Prostate gland (tissue), 2 donors: ENCODE measurements around the gene MAPKAP1. TPM values are rescaled to one million over a fixed set of nuclear protein-coding genes. Genes with fewer than 3 reads are reported as not detected.

Experiments used
- DNase-seq: peaks from one replicate; pipeline ENCODE4 v3.0.0-alpha.2; 2019; ENCODE audit warnings: low spot score
- H3K27ac ChIP-seq, 2 donors: fragments of 200-600 bp; sonication (generic); 2 replicates each; pipeline ENCODE4 v1.5.1; 2017 to 2019
- H3K27me3 ChIP-seq: fragments of 200-600 bp; sonication (generic); replicated peaks from 2 replicates; pipeline ENCODE4 v1.5.1; 2019; ENCODE audit not compliant: insufficient read depth
- H3K36me3 ChIP-seq, 2 donors: fragments of 200-600 bp; sonication (generic); 1 replicate in 1 of 2; 2 replicates in 1 of 2; pipeline versions ENCODE4 v1.5.1 to v1.8.1; 2017 to 2019
- H3K4me1 ChIP-seq: fragments of 200-600 bp; sonication (generic); replicated peaks from 2 replicates; pipeline ENCODE4 v1.5.1; 2019
- H3K4me3 ChIP-seq, 2 donors: fragments of 200-600 bp; sonication (generic); 2 replicates each; pipeline ENCODE4 v1.5.1; 2017 to 2019
- H3K9me3 ChIP-seq: fragments of 200-600 bp; sonication (generic); 2 replicates; pipeline ENCODE4 v1.5.1; 2017
- POLR2A ChIP-seq: fragments of 450-650 bp; IDR thresholded peaks from one replicate; pipeline ENCODE4 v1.6.1; 2016; ENCODE audit warnings: antibody characterized with exemption, mild to moderate bottlenecking
- POLR2AphosphoS5 ChIP-seq: sonication (generic); formaldehyde crosslinking; IDR thresholded peaks from one replicate; pipeline ENCODE4 v1.6.1; 2017; ENCODE audit warnings: antibody characterized with exemption
- WGBS: methylation state at CpG from one replicate; pipeline ENCODE4 v1.1.5; 2018; 5-methylcytosine and 5-hydroxymethylcytosine counted together
- intact Hi-C: fragments of 100-400 bp; cut with DNase I; formaldehyde crosslinking; loops from one replicate; pipeline ENCODE4 v1.14.2; 2022
- total RNA-seq, 2 donors: library from RNA; depleted of rRNA; stranded (reverse); fragments of >200 nt; gene quantifications; one replicate each; pipeline ENCODE4 v1.1.0, GENCODE V29; 2016
- TF ChIP-seq, protein P1 (sequence below), 4 experiments: fragments of 200-600 bp in 2 of 4; fragments of 450-650 bp in 2 of 4; sonication (generic) in 2 of 4; IDR thresholded peaks; 1 replicate in 3 of 4; 2 replicates in 1 of 4; pipeline ENCODE4 v1.5.1; 2016 to 2019; ENCODE audit warnings: antibody characterized with exemption in 4 of 4, mild to moderate bottlenecking in 2 of 4, moderate library complexity in 2 of 4

Gene MAPKAP1
- total RNA-seq, 2 donors from 2014 or later = 62.4 to 91.2 TPM

GRCh38 chr9:125435776-125436612, 271.0 kb downstream of the MAPKAP1 start:
- Histone ChIP-seq H3K4me1 (no peaks in the 10 kb centered on the region), H3K9me3 (no peaks in the 10 kb centered on the region), H3K36me3 (no peaks in the 10 kb centered on the region), H3K27ac (no peak overlapping the region), H3K27me3 (no peaks in the 10 kb centered on the region), H3K4me3 (no peak overlapping the region)
- intact Hi-C loops = no loop called here
- WGBS = 93% methylated on average over 16 of the region's 16 CpGs
- TF ChIP-seq, protein P1, sequence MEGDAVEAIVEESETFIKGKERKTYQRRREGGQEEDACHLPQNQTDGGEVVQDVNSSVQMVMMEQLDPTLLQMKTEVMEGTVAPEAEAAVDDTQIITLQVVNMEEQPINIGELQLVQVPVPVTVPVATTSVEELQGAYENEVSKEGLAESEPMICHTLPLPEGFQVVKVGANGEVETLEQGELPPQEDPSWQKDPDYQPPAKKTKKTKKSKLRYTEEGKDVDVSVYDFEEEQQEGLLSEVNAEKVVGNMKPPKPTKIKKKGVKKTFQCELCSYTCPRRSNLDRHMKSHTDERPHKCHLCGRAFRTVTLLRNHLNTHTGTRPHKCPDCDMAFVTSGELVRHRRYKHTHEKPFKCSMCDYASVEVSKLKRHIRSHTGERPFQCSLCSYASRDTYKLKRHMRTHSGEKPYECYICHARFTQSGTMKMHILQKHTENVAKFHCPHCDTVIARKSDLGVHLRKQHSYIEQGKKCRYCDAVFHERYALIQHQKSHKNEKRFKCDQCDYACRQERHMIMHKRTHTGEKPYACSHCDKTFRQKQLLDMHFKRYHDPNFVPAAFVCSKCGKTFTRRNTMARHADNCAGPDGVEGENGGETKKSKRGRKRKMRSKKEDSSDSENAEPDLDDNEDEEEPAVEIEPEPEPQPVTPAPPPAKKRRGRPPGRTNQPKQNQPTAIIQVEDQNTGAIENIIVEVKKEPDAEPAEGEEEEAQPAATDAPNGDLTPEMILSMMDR (IDR thresholded peaks at IDR 0.05) = no peak
- no peak for TF ChIP-seq POLR2A
- TF ChIP-seq POLR2AphosphoS5 = no peak
- no peak for DNase-seq

- TF ChIP-seq POLR2A (no peak), POLR2AphosphoS5 (no peak)
- TF ChIP-seq, protein P1 (IDR thresholded peaks at IDR 0.05) = no peak
- WGBS = 93% methylated on average over 16 of the region's 16 CpGs
- no peak for DNase-seq
Observed at GRCh38 chr9:125434986-125435775, 271.8 kb downstream of the MAPKAP1 start.

DNA sequence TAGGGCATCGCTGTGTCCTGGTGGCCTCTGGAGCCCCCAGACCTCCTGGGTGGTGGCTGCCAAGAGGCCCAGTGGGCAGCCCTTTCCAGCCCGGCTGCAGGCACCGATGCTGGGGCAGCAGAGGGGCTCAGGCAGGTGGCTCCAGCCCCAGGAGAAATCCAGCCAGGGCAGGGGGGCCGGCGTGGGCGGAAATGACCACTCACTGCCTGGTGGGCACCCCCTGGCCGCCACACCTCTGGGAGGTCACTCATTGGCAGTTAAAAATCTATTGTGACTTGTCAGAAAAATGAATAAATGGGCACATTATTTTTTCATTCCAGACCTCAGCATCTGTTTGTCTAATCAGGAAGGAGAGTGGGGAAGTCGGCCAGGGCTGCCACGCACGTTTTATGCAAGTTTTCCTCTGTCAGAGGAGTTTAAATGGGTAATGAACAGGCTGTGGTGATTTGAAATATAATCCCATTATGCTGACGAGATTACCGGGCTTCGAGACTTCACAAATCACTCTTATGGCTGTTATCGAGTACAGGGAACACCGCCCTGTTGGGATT, 273.5 kb downstream of the MAPKAP1 start:
- Histone ChIP-seq H3K27ac (no peak overlapping the region), H3K4me1 (no peaks in the 10 kb centered on the region), H3K36me3 (no peaks in the 10 kb centered on the region), H3K4me3 (no peak overlapping the region), H3K9me3 (no peaks in the 10 kb centered on the region), H3K27me3 (no peaks in the 10 kb centered on the region)
- no peak for DNase-seq
- 56% methylated on average over 15 of the region's 15 CpGs for WGBS
- TF ChIP-seq POLR2AphosphoS5 (no peak), POLR2A (no peak)
- TF ChIP-seq, protein P1 (IDR thresholded peaks at IDR 0.05) = no peak
- intact Hi-C loops = no loop called here

More at GRCh38 chr9:125434986-125435775, 271.8 kb downstream of the MAPKAP1 start:
- no peaks in the 10 kb centered on the region for H3K4me1 ChIP-seq
- no peaks in the 10 kb centered on the region for H3K9me3 ChIP-seq
- H3K27me3 ChIP-seq = no peaks in the 10 kb centered on the region
- H3K4me3 ChIP-seq = no peak overlapping the region
- no peak overlapping the region for H3K27ac ChIP-seq
- intact Hi-C loops = no loop called here
- H3K36me3 ChIP-seq = no peaks in the 10 kb centered on the region

GRCh38 chr9:125432715-125433385, 274.2 kb downstream of the MAPKAP1 start:
- Histone ChIP-seq H3K4me3 (no peak overlapping the region), H3K36me3 (no peaks in the 10 kb centered on the region), H3K27ac (no peak overlapping the region), H3K4me1 (no peaks in the 10 kb centered on the region), H3K27me3 (no peaks in the 10 kb centered on the region), H3K9me3 (no peaks in the 10 kb centered on the region)
- intact Hi-C loops = no loop called here
- TF ChIP-seq, protein P1 (IDR thresholded peaks at IDR 0.05) = no peak
- TF ChIP-seq POLR2AphosphoS5 = no peak
- no peak for TF ChIP-seq POLR2A
- WGBS = 91% methylated on average over 13 of the region's 14 CpGs
- DNase-seq = no peak
